HG03039 (cell line): Measurements from ENCODE around the gene NHERF1.

Experiments
- ATAC-seq: cut with Tn5 transposase; IDR thresholded peaks from one replicate; pipeline ENCODE4 v1.9.1; 2021; ENCODE audit warnings: mild to moderate bottlenecking, moderate library complexity; ENCODE audit not compliant: unreplicated experiment

Gene NHERF1

GRCh38 chr17:74807441-74807840 lies 59.0 kb downstream of the NHERF1 start:
- ATAC-seq = no peak

GRCh38 chr17:74807925-74808324 lies 59.5 kb downstream of the NHERF1 start:
- ATAC-seq = no peak

GRCh38 chr17:74808714-74809430 lies 60.4 kb downstream of the NHERF1 start:
- ATAC-seq = no peak

GRCh38 chr17:74810699-74811485 lies 62.5 kb downstream of the NHERF1 start:
- no peak for ATAC-seq

GRCh38 chr17:74812109-74813009 lies 63.9 kb downstream of the NHERF1 start:
- ATAC-seq = no peak

- no peak for ATAC-seq
These were observed 66.0 kb downstream of the NHERF1 start for GRCh38 chr17:74814453-74814852.

- no peak for ATAC-seq
These were observed 66.6 kb downstream of the NHERF1 start for GRCh38 chr17:74815067-74815466.

- ATAC-seq = no peak
These were observed 67.3 kb downstream of the NHERF1 start for GRCh38 chr17:74815550-74816370.

- ATAC-seq = no peak
These were observed 68.6 kb downstream of the NHERF1 start for GRCh38 chr17:74816905-74817620.

GRCh38 chr17:74818291-74818938 lies 70.0 kb downstream of the NHERF1 start:
- ATAC-seq = no peak
